ENCODE results near the gene DBNDD2.

The DBNDD2 gene

DNA sequence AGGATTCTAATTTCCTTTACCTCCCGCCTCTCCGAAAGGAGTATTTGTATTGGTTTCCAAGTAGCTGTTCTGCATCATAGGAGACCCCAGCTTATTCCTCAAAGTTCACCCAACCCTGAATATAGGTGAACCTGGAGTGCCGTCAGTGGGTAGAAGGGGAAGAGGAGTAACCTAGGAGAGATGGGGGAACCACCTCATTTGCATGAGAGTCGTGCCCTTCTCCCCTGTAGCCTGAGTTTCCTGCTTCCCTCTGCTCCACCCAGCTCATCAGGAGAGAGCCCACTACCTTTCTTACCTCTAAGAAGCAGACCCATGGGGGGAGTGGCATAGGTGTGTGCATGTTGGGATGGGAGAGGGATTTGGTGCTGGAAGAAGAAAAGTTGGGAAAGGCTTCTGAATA is 44.1 kb downstream of the DBNDD2 start:
- no peaks in the 10 kb centered on the region for H3K4me1 ChIP-seq (ENCODE audit: control insufficient read depth, insufficient read depth, low read length, poor library complexity, severe bottlenecking)
- no peak overlapping the region for H3K27ac ChIP-seq (ENCODE audit: low read depth, low read length, severe bottlenecking)
- H3K4me3 ChIP-seq (ENCODE audit: extremely low read depth, insufficient read depth, low read length, poor library complexity, severe bottlenecking): no peak overlapping the region
- H3K9me3 ChIP-seq (ENCODE audit: control insufficient read depth, low read length): no peaks in the 10 kb centered on the region
- WGBS, 2 experiments (ENCODE audit: insufficient coverage in 2 of 2): no CpG with 5 or more reads among the region's 4 CpGs
- H3K36me3 ChIP-seq (ENCODE audit: control insufficient read depth, insufficient read depth, low read length): no peaks in the 10 kb centered on the region

DNA sequence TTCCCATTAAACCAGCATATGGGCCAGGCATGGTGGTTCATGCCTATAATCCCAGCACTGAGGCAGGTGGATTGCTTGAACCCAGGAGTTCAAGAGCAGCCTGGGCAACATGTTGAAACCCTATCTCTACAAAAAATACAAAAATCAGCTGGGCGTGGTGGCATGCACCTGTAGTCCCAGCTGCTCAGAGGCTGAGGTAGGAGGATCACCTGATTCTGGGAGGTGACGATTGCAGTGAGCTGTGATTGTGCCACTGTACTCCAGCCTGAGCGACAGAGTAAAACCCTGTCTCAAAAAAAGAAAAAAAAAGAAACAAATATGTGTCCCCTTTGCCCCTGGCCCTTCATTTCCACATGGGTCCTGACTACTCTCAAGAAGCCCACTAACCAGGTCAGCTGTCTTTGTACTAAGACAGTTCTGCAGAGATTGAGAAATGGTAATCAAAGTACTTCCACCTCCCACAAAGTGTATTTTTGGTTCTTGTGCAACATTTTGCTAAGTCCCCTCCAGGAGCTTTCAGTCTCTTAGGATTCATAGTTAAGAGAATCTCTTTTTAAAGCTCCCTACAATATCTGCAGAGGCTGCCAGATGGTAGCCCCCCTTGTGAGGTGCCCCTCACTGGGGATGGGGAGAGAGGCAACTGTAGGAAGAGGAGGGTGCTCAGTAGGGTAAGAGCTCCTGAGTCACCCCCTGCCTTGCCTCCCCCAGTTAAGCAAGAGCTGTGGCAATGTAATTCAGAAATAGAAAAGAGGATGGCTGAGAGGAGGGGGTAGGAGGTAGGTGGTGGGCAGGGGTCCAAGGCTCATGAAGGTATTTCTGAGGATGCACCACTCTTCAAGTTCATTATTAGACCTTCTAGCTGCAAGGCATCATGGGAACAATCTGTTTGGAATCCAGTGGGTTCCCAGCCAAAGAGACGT is 44.9 kb downstream of the DBNDD2 start:
- Histone ChIP-seq H3K9me3 (ENCODE audit: control insufficient read depth, low read length) (no peaks in the 10 kb centered on the region), H3K4me1 (ENCODE audit: control insufficient read depth, insufficient read depth, low read length, poor library complexity, severe bottlenecking) (no peaks in the 10 kb centered on the region), H3K27ac (ENCODE audit: low read depth, low read length, severe bottlenecking) (no peak overlapping the region), H3K36me3 (ENCODE audit: control insufficient read depth, insufficient read depth, low read length) (no peaks in the 10 kb centered on the region), H3K4me3 (ENCODE audit: extremely low read depth, insufficient read depth, low read length, poor library complexity, severe bottlenecking) (no peak overlapping the region)
- WGBS, 2 experiments (ENCODE audit: insufficient coverage in 2 of 2): 80 to 89% methylated on average over 3 to 4 of the region's 4 CpGs

DNA sequence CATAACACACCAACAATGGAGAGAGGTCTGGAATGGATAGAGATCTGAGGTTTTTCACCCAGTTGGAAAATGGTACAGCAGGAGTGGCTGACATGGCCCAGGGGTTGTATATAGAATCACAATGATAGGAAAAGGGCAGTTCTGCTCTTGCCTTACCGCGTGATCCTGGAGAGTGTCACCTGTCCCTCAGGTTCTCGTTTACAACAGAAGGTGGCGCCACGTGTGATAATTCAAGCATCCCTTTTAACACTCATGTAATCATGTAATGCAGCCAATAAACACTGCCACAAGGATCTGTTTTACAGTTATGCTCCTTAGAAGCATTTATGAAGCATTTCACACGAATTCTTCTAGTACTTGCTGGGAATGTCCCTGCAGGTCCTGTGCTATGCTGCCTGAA is 48.5 kb downstream of the DBNDD2 start:
- Histone ChIP-seq H3K4me3 (ENCODE audit: extremely low read depth, insufficient read depth, low read length, poor library complexity, severe bottlenecking) (no peak overlapping the region), H3K27ac (ENCODE audit: low read depth, low read length, severe bottlenecking) (no peak overlapping the region), H3K4me1 (ENCODE audit: control insufficient read depth, insufficient read depth, low read length, poor library complexity, severe bottlenecking) (no peaks in the 10 kb centered on the region), H3K36me3 (ENCODE audit: control insufficient read depth, insufficient read depth, low read length) (no peaks in the 10 kb centered on the region), H3K9me3 (ENCODE audit: control insufficient read depth, low read length) (no peaks in the 10 kb centered on the region)
- WGBS, 2 experiments (ENCODE audit: insufficient coverage in 2 of 2): 11 to 20% methylated on average over 6 of the region's 6 CpGs

GRCh38 chr20:45459606-45460005 is 51.5 kb downstream of the DBNDD2 start:
- WGBS, 2 experiments (ENCODE audit: insufficient coverage in 2 of 2): 85 to 97% methylated on average over 3 of the region's 5 CpGs
- Histone ChIP-seq H3K4me1 (ENCODE audit: control insufficient read depth, insufficient read depth, low read length, poor library complexity, severe bottlenecking) (no peaks in the 10 kb centered on the region), H3K4me3 (ENCODE audit: extremely low read depth, insufficient read depth, low read length, poor library complexity, severe bottlenecking) (no peak overlapping the region), H3K27ac (ENCODE audit: low read depth, low read length, severe bottlenecking) (no peak overlapping the region), H3K36me3 (ENCODE audit: control insufficient read depth, insufficient read depth, low read length) (no peaks in the 10 kb centered on the region), H3K9me3 (ENCODE audit: control insufficient read depth, low read length) (no peaks in the 10 kb centered on the region)

Data from mesodermal cell (in vitro differentiated cells).